HG03097 (cell line): ENCODE results near the gene CBFA2T2.
"Not testable (repeated sequence)": the region's sequence is repeated elsewhere in the genome, so short reads cannot be mapped to it uniquely, and the experiment has no call there.

Source experiments
- ATAC-seq: cut with Tn5 transposase; IDR thresholded peaks from one replicate; pipeline ENCODE4 v1.9.1; 2021; ENCODE audit not compliant: unreplicated experiment, low FRiP score

Gene CBFA2T2

GRCh38 chr20:33501000-33501399 lies 11.1 kb downstream of the CBFA2T2 start:
- no peak for ATAC-seq

- no peak for ATAC-seq
Observed at GRCh38 chr20:33503564-33503963, 13.7 kb downstream of the CBFA2T2 start.

- no peak for ATAC-seq
Observed at GRCh38 chr20:33506576-33506975, 16.7 kb downstream of the CBFA2T2 start.

- ATAC-seq, result no peak
Observed at GRCh38 chr20:33507461-33507860, 17.6 kb downstream of the CBFA2T2 start.

GRCh38 chr20:33508015-33508414 lies 18.1 kb downstream of the CBFA2T2 start:
- ATAC-seq, result not testable (repeated sequence)

GRCh38 chr20:33509057-33509456 lies 19.2 kb downstream of the CBFA2T2 start:
- ATAC-seq, result not testable (repeated sequence)

- not testable (repeated sequence) for ATAC-seq
Observed at GRCh38 chr20:33511876-33512275, 22.0 kb downstream of the CBFA2T2 start.

GRCh38 chr20:33515569-33516216 lies 25.8 kb downstream of the CBFA2T2 start:
- no peak for ATAC-seq

- ATAC-seq, result no peak
Observed at GRCh38 chr20:33516882-33517281, 27.0 kb downstream of the CBFA2T2 start.

- ATAC-seq, result no peak
Observed at GRCh38 chr20:33518071-33518470, 28.2 kb downstream of the CBFA2T2 start.

- ATAC-seq, result no peak
Observed at GRCh38 chr20:33521461-33521860, 31.6 kb downstream of the CBFA2T2 start.

GRCh38 chr20:33522256-33522820 lies 32.4 kb downstream of the CBFA2T2 start:
- ATAC-seq, result no peak

GRCh38 chr20:33524261-33524660 lies 34.4 kb downstream of the CBFA2T2 start:
- no peak for ATAC-seq

- no peak for ATAC-seq
Observed at GRCh38 chr20:33526769-33527168, 36.9 kb downstream of the CBFA2T2 start.

GRCh38 chr20:33531047-33531877 lies 41.4 kb downstream of the CBFA2T2 start:
- ATAC-seq, result no peak

GRCh38 chr20:33531885-33532284 lies 42.0 kb downstream of the CBFA2T2 start:
- ATAC-seq, result no peak

GRCh38 chr20:33532753-33533459 lies 43.0 kb downstream of the CBFA2T2 start:
- ATAC-seq, result no peak

- ATAC-seq, result not testable (repeated sequence)
Observed at GRCh38 chr20:33535717-33536116, 45.8 kb downstream of the CBFA2T2 start.

GRCh38 chr20:33537608-33538007 lies 47.7 kb downstream of the CBFA2T2 start:
- no peak for ATAC-seq

- no peak for ATAC-seq
Observed at GRCh38 chr20:33539129-33539528, 49.2 kb downstream of the CBFA2T2 start.

GRCh38 chr20:33540427-33540826 lies 50.5 kb downstream of the CBFA2T2 start:
- no peak for ATAC-seq
